GM18868 (cell line): ENCODE results near the gene RBMX2.

Source experiments
- ATAC-seq: cut with Tn5 transposase; IDR thresholded peaks from one replicate; pipeline ENCODE4 v1.9.1; 2021; ENCODE audit warnings: mild to moderate bottlenecking, moderate library complexity; ENCODE audit not compliant: unreplicated experiment

The RBMX2 gene

GRCh38 chrX:130444641-130445336 lies 43.0 kb downstream of the RBMX2 start:
- no peak for ATAC-seq

GRCh38 chrX:130446974-130447373 lies 45.2 kb downstream of the RBMX2 start:
- no peak for ATAC-seq
